Myocyte (in vitro differentiated cells): ENCODE data around the gene PPT1. TPM values are rescaled to one million over a fixed set of nuclear protein-coding genes. Genes with fewer than 3 reads are reported as not detected.
"Not testable (repeated sequence)": the region's sequence is repeated elsewhere in the genome, so short reads cannot be mapped to it uniquely, and the experiment has no call there.

Experiments
- DNase-seq: peaks from one replicate; pipeline ENCODE4 v3.0.0-alpha.2; 2012; ENCODE audit warnings: low read depth
- total RNA-seq: library from RNA; depleted of rRNA; stranded (reverse); fragments of >200 nt; gene quantifications from 2 replicates; pipeline ENCODE4 v1.2.3, GENCODE V29; 2014

PPT1 gene
- total RNA-seq, 1 donor from 2014 or later, result 46.4 TPM

DNA sequence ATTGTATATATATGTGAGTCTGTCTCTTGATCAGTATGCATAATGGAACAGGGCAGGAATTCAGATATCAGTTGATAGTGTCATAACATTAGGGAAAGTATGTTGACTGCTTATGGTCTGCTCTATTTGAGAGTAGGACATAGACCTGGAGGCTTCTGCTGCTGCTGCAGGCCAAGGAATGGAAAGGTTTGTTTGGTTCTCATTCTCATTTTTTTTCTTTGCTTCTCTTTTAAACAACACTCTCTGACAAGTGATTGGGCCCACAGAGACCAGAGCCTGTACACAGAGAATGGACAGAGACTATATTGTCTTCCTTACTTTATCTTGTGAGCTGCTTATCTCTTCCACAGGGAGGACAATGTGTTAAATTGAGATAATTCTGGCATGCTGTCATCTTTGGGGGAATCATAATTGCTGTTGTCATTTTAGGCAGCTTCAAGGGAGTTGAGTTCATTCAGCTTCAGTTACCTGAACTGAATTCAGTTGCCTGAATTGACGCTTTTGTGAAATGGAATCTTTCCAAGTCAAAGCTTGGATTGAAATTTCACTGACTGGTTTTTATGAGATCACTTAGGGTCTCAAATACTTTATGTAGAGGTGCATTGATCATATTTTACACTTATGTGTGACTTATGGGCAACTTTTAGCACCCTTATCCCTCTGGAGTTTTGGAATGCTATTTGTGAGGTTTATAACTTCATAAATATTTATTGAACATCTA is 39.6 kb downstream of the PPT1 start:
- DNase-seq, result no peak

DNA sequence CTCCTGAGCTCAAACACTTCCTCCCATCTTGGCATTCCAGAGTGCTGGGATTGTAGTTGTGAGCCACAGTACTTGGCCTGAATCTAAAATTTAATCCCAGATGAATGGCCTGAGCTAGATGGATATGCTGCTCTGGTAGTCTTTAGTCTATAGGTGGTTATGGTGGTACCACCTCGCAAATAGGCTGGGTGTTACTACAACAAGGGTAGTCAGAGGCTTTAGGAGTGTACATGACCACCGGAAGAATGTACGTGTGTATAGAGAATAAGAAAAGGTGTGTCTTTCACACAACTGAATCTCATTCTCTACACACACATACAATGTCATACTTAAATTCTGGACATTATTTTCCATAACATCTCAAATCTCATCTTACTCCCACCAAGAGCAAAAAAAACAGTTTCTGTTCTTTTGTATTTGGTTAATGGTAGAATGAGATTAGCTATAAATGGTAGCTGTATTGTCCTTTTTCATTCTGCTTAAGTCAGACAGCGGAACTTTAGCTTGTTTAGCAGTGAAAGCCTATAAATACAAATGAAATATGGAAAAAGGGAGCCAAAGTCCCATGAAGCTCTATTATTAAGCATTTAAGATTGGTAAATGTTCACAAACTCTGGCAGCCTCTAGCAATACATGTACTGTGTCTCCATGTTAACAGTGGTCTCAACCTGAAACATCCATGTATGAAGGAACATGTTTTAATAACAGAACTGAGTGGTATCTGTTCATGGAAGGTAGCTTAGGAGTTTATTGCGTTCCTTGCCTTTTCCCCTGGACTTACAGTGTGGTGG is 40.3 kb downstream of the PPT1 start:
- DNase-seq, result no peak

GRCh38 chr1:40053138-40053887 is 43.7 kb downstream of the PPT1 start:
- DNase-seq, result no peak

- no peak for DNase-seq
Measured at GRCh38 chr1:40050863-40051262, 46.2 kb downstream of the PPT1 start.

DNA sequence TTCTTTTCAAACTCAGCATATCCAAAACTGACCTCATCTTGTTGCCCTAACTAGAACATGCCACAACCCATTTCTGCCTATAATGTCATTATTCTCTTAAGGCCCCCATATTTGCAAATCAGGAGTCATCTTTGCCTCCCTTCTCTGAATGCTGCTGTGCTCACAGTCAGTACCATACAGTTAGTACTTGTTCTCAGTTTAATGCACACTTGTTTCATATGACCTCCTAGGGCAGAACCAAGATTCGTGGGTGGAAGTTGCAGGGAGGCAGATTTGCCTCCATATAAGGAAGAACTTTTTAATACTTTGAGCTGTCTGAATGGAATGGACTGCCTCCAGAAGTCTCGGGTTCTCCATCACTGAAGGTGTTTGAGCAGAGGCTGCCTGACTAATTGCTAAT is 47.3 kb downstream of the PPT1 start:
- DNase-seq, result no peak

GRCh38 chr1:40047769-40048168 is 49.3 kb downstream of the PPT1 start:
- DNase-seq, result no peak

- no peak for DNase-seq
Measured at GRCh38 chr1:40047276-40047675, 49.8 kb downstream of the PPT1 start.

GRCh38 chr1:40045766-40046165 is 51.3 kb downstream of the PPT1 start:
- no peak for DNase-seq

DNA sequence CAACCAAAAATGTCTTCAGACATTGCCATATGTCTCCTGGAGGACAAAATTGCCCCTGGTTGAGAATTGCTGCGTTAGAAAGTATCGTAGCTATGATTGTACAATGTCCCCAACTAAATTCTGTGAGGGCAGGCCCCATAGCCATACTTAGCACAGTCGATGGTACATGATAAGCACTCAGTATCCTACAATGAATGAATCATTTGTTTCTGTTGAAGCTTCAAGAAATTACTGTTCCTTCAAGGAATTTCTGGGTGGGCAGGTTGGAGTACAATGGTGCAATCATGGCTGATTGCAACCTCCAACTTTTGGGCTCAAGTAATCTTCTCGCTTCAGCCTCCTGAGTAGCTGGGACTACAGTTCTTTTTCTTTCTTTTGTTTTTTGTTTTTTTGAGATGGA is 51.9 kb downstream of the PPT1 start:
- no peak for DNase-seq

GRCh38 chr1:40044110-40044509 is 52.9 kb downstream of the PPT1 start:
- DNase-seq, result no peak

DNA sequence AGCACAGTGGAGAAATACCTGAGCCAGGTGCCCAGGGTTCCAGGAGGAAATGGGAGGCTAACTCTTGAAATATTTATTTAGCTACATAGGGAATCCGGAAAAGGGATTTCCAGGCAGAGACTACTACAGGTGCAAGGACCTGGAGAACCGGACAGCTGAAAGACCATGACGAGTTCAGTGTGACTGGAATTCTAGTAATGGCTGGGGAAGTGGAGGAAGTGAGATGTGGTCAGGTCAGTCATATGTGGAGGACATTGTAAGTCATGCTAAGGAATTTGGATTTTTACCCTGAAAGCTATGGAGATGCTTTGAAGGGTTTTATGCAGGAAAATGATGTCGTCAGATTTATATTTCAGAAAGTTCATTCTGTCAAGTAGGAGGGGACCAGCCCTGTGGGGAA is 54.7 kb downstream of the PPT1 start:
- no peak for DNase-seq

DNA sequence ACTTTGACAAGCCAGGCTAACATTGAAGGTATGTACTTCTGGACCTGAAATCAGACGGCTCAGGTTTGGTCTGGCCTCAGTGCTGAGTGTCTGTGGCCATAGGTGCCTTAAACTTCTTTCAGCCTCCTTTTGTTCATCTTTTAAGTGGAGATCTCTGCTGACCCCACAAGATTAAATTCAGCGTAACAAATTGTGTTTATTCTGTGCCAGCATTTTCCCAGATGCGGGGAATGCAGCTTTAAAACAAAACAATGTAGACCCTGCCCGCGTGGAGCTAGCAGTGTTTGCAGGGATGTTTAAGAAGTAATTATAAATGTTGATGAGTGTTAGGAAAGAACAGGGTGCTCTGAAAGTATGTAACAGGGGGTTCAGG is 55.6 kb downstream of the PPT1 start:
- DNase-seq, result no peak

DNA sequence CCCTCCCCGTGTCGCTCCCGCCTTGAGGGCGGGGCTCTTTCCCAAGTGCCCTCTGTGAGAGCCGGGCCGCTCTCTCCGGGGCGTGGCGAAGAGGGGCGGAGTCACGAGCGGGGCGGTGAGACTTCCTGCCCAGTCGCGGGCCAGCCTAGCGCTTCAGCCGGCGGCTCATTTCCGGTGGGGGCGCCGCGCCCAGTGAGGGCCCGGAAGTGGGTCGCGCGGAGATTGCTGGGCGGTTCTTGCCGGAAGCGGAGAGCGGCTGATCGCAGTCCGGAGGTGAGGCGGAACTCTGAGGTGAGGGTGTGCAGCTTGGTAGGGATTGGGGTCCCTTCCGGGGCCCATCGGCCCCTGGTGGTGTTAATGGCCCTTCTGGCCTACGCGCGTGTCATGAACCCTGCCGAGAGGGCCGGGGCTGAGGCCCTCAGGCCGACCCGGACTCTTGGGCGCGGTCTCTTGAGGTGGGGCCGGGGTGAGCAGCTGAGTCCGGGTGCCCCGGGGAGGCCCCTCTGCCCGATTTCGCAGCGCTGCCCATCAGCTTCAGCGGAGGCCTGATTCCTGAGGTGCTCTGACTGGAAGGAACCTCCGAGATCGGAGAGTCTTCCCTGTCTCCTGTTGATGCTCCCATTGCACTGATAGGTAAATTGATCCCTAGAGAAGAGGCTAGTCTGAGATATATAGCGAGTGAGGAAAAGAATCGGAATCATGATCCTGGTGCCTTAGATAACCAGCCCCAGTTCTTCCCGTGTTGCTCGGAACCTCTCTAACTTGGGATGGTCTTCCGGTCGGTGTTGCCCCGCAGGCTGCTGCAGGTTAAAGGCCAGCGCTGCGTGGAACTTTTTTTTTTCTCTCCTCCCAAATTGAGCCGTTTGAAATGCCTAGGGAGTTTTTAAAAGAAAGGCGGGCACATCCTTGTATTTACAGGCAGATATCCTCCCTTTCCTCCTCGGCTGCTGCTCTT is 56.3 kb downstream of the PPT1 start, which contains the start of gene CAP1:
TSS of gene CAP1 (plus strand) at position 219 of the 955 bp plus-strand sequence. CDS start 18,618 bp downstream, outside the sequence.
- peak; percentile 99 for DNase-seq

- DNase-seq, result peak; percentile 98
Measured at GRCh38 chr1:40039757-40040510, 57.1 kb downstream of the PPT1 start.

- DNase-seq, result peak; percentile 88
Measured at GRCh38 chr1:40039245-40039756, 57.8 kb downstream of the PPT1 start.

- no peak for DNase-seq
Measured at GRCh38 chr1:40038697-40039096, 58.4 kb downstream of the PPT1 start.

DNA sequence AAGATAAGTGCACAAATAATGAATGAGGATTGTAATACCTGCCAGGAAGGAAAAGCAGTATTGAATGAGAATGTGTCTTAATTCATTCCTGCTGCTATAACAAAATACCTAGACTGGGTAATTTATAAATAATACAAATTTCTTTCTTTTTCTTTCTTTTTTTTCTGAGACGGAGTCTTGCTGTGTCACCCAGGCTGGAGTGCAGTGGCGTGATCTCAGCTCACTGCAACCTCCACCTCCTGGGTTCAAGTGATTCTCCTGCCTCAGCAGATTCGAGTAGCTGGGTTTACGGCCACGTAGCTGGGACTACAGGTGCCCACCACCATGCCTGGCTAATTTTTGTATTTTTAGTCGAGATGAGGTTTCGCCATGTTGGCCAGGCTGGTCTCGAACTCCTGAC is 59.8 kb downstream of the PPT1 start:
- not testable (repeated sequence) for DNase-seq

DNA sequence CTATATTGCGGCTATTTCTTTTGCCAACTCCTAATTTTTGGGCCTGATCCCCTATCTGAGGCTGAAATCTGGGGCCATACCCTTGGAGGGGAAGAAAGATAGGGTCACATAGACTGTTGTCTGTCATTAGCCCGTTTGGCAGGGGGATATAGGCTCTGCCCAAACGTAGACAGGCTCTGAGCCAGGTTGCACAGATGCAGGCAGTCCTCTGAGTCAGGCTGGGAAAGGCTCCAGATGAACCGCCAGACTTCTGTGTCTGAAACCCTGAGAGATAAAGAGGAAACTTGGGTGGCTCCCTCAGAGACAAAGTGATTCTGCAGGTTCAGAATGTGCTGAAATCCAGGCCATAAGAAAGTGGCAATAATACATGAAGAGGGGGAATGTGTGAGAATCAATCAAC is 60.5 kb downstream of the PPT1 start:
- DNase-seq, result peak; percentile 94

- DNase-seq, result no peak
Measured at GRCh38 chr1:40034869-40035268, 62.2 kb downstream of the PPT1 start.
